ENCODE measurements around the gene CRB3.
A peak's percentile ranks its signal among the peaks of the same experiment; 100 is the strongest.
"Not testable (repeated sequence)": the region's sequence is repeated elsewhere in the genome, so short reads cannot be mapped to it uniquely, and the experiment has no call there.

The CRB3 gene

DNA sequence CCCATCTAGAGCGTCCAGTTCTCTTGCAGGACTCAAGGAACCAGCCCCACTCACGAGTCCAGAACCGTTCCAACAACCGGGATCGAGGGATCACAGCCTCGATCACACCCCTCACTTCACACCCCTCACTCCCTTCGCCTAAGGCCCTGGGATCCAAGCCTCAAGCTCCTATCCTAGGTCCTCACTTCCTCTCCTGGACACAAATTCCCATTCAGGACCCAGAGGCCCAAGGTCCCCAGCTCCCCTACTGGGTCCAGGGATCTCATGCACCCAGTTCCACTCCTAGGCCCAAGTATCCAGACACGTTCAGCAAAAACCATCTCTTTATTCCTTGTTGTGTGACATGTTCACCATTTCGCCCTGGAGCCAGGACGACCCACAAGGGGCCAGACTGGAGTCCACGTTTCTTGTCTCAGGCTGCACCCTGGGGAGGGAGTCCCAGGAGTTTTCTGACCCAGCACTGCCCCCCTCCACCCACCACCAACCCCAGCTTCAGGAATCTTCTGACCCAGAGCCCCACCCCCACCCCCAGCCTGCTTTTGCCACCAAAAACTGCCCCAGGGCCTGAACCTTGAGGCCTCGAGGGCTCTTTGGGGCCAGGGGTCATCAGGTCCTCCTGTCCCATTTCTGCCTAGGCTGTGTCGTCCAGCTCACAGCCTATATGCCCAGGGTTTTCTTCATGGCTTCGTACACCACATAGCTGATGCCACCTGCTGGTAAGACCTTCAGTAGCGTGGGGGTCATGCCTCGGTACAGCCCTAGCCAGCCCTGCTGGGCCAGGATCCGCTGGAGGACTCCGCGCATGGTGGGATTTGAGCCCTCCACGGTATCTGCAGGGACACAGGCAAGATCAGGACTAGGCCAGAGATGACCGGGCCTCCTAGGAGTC is 38.1 kb upstream of the CRB3 start:
- Mint-ChIP-seq H3K9me3 (no peaks in the 10 kb centered on the region), H3K36me3 (ENCODE audit: low read depth) (peaks cover 21% of the 10 kb centered on the region), H3K27ac (peak overlapping the region; percentile 90), H3K4me3 (peak overlapping the region; percentile 68), H3K4me1 (ENCODE audit: low read depth) (peaks cover 38% of the 10 kb centered on the region), H3K27me3 (no peaks in the 10 kb centered on the region)

DNA sequence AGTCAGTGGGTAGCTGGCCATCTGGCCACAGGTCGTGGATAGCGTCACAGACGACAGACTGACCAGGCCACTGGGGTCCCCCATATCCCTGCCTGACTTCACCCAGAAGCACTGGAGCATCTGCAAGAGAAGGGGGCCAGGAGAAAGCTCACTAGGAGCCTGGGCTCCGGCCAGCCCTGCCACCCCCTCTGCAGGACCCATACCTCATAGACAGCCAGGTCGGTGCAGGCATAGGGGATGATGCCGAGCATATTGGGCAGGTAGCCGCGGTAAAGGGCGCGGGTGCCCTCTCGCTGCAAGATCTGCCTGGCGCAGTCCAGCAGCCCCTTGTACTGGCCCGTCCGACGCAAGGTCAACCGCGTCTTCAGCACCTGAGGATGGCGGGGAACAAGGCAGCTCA is 36.9 kb upstream of the CRB3 start:
- H3K27me3 Mint-ChIP-seq, result no peaks in the 10 kb centered on the region
- H3K4me1 Mint-ChIP-seq (ENCODE audit: low read depth), result peaks cover 30% of the 10 kb centered on the region
- H3K36me3 Mint-ChIP-seq (ENCODE audit: low read depth), result peaks cover 11% of the 10 kb centered on the region
- no peak overlapping the region for H3K27ac Mint-ChIP-seq
- no peak overlapping the region for H3K4me3 Mint-ChIP-seq
- H3K9me3 Mint-ChIP-seq, result no peaks in the 10 kb centered on the region

DNA sequence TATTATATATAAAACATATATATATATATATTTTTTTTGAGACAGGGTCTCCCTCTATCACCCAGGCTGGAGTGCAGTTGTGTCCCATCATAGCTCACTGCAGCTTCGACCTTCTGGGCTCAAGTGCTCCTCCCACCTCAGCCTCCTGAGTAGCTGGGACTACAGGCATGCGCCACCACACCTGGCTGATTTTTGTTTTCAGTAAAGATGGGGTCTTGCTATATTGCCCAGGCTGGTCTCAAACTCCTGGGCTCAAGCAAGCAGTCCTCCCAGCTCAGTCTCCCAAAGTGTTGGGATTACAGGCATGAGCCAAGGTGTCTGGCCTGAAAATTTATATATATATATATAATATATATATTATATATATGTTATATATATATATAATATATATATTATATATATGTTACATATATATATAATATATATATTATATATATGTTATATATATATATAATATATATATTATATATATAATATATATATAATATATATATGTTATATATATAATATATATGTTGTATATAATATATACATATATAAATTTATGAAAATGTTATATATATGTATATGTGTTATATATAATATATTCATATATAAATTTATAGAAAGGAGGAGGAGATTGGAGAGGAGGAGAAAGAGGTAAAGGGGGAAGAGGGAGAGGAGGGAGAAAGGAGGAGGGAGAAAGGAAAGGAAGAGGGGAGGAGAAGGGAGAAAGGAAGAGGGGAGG is 35.2 kb upstream of the CRB3 start:
- not testable (repeated sequence) for H3K4me3 Mint-ChIP-seq; H3K36me3 Mint-ChIP-seq (ENCODE audit: low read depth)

DNA sequence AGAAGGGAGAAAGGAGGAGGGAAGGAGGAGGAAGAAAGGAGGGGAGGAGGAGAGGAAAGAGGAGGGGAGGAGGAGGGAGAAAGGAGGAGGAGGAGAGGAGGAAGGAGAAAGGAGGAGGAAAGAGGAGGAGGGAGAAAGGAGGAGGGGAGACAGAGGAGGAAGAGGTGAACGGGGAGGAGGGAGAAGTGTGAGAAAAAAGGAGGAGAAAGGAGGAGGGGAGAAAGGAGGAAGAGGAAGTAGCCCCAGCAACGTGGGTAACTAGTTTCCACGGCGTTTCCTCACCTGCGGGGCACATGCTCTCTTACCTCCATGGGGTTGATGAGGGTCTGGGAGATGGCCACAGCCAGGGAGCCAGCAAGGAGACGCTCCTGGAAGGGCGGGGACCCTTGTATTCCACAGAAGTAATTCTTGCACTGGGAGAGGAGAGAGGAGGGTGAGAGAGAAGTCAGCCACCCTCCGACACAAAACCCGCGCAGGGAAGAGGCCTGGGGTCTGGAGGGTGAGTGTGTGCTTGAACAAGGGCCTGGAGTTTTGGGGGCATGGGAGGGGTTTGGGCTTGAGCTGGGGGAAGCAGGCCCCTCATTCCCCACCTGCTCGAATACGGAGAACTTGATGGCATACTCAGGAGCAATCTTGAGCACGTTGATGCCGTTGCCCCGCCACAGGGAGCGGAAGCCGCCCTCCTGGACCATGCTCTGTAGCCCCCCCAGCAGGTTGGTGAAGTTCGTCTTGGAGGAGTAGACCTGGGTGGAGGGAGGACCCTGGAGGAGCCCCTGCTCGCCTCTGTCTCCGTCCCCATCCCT is 34.5 kb upstream of the CRB3 start:
- Mint-ChIP-seq H3K27ac (peak overlapping the region; percentile 52), H3K36me3 (ENCODE audit: low read depth) (no peaks in the 10 kb centered on the region), H3K4me1 (ENCODE audit: low read depth) (peaks cover 13% of the 10 kb centered on the region), H3K27me3 (no peaks in the 10 kb centered on the region), H3K4me3 (peak overlapping the region; percentile 71), H3K9me3 (no peaks in the 10 kb centered on the region)

More for the DNA sequence above, 35.2 kb upstream of the CRB3 start:
- H3K4me1 Mint-ChIP-seq (ENCODE audit: low read depth), result peaks cover 13% of the 10 kb centered on the region
- H3K27ac Mint-ChIP-seq, H3K27me3 Mint-ChIP-seq, H3K9me3 Mint-ChIP-seq: not testable (repeated sequence)

DNA sequence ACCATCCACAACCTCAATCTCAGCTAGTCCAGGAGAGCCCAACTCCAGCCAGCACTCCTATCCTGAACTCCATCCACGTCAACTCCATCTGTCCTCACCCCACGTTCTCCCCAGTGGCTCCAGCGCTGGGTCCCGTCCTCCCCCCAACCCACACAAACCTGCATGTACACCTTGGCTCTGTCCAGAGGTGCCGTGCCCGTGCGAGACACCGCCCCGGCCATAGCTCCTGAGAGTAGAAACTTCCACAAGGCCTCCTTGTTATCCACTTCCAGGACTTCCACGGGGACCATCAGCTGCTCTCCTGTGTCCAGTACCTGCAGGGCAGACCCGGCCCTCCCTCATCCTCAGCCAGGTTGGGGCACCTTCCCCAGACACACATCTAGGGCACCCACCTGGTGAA is 32.2 kb upstream of the CRB3 start:
- H3K9me3 Mint-ChIP-seq, result no peaks in the 10 kb centered on the region
- H3K4me1 Mint-ChIP-seq (ENCODE audit: low read depth), result peaks cover 3% of the 10 kb centered on the region

DNA sequence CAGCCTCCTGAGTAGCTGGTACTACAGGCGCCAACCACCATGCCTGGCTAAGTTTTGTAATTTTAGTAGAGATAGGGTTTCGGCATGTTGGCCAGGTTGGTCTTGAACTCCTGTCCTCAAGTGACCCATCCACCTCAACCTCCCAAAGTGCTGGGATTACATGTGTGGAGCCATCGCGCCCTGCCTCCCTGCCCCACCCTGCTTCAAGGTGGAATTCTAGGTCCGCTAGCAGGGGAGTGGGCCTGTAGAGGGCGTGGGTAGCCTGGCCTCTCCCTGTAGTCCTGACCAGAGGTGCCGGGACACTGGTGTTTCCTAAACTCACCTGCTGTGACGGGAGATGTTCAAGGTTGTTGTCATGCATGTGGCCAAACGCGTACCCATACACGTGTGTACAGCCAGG is 30.9 kb upstream of the CRB3 start:
- Mint-ChIP-seq H3K4me3 (no peak overlapping the region), H3K27ac (no peak overlapping the region), H3K36me3 (ENCODE audit: low read depth) (no peaks in the 10 kb centered on the region), H3K4me1 (ENCODE audit: low read depth) (peaks cover 3% of the 10 kb centered on the region), H3K9me3 (no peaks in the 10 kb centered on the region), H3K27me3 (no peaks in the 10 kb centered on the region)

More for the DNA sequence above, 32.2 kb upstream of the CRB3 start:
- no peaks in the 10 kb centered on the region for H3K27me3 Mint-ChIP-seq
- no peaks in the 10 kb centered on the region for H3K36me3 Mint-ChIP-seq (ENCODE audit: low read depth)
- H3K27ac Mint-ChIP-seq, result no peak overlapping the region
- H3K4me3 Mint-ChIP-seq, result no peak overlapping the region

DNA sequence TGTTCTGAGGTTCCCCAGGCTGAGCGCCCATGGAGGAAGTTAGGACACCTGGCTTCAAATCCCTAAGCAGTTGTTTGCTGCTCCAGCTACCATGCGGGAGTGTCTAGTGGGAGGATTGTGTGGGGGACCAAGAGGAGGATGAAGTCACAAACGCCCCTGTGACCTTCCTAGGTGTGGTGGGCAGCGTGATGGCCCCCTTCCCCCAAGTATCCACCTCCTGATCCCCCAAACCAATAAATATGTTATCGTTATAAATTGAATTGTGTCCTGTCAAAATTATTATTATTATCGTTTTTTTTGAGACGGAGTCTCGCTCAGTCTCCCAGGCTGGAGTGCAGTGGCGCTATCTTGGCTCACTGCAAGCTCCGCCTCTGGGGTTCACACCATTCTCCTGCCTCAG is 30.4 kb upstream of the CRB3 start, which contains the start of gene SLC25A41:
Gene SLC25A41 (minus strand): TSS at position 101 of the 400 bp plus-strand sequence. CDS start 70 bp downstream, at position 31.
- Mint-ChIP-seq H3K4me1 (ENCODE audit: low read depth) (peaks cover 3% of the 10 kb centered on the region), H3K9me3 (no peaks in the 10 kb centered on the region), H3K4me3 (no peak within 1 kb of the TSS), H3K36me3 (ENCODE audit: low read depth) (no peaks in the 10 kb centered on the region), H3K27me3 (no peaks in the 10 kb centered on the region), H3K27ac (no peak within 1 kb of the TSS)

DNA sequence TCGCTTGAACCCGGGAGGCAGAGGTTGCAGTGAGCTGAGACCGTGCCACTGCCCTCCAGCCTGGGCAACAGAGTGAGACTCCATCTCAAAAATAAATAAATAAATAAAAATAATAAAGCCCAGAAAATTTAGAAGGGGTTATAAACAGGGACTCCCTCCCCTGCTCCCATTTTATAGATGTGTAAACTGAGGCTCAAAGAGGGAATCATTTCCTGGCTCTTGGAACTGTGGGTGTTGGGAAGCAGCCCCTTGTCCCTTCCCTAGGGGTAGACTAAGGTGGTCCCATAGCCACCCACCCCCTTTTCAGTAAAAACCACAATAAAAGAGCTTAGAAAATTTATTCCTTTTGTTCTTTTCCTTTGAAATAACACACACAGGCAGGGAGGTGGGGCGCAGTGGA is 24.3 kb upstream of the CRB3 start:
- H3K36me3 Mint-ChIP-seq (ENCODE audit: low read depth), result no peaks in the 10 kb centered on the region
- no peak overlapping the region for H3K4me3 Mint-ChIP-seq
- no peak overlapping the region for H3K27ac Mint-ChIP-seq
- no peaks in the 10 kb centered on the region for H3K9me3 Mint-ChIP-seq
- H3K27me3 Mint-ChIP-seq, result no peaks in the 10 kb centered on the region
- no peaks in the 10 kb centered on the region for H3K4me1 Mint-ChIP-seq (ENCODE audit: low read depth)

DNA sequence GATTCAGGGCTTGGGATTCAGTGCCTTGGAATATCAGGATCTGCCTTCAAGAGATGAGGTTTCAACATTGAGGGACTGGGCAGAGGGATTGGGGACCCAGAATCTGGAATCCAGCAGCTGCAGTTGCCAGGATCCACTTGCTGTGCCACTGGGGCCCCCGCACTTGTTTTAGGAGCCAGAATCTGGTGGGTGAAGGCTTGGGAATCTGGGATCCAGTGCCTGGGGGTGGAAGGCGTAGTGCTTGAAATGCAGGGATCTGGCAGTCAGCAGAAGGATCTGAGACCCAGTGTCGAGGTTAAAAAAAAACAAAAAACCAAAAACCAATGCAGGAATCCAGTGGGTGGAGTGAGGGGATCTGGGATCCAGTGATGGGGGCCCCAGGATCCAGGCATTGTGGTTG is 23.2 kb upstream of the CRB3 start:
- H3K4me1 Mint-ChIP-seq (ENCODE audit: low read depth), result no peaks in the 10 kb centered on the region
- H3K4me3 Mint-ChIP-seq, result no peak overlapping the region
- H3K36me3 Mint-ChIP-seq (ENCODE audit: low read depth), result no peaks in the 10 kb centered on the region
- H3K27ac Mint-ChIP-seq, result no peak overlapping the region
- no peaks in the 10 kb centered on the region for H3K27me3 Mint-ChIP-seq
- H3K9me3 Mint-ChIP-seq, result no peaks in the 10 kb centered on the region

DNA sequence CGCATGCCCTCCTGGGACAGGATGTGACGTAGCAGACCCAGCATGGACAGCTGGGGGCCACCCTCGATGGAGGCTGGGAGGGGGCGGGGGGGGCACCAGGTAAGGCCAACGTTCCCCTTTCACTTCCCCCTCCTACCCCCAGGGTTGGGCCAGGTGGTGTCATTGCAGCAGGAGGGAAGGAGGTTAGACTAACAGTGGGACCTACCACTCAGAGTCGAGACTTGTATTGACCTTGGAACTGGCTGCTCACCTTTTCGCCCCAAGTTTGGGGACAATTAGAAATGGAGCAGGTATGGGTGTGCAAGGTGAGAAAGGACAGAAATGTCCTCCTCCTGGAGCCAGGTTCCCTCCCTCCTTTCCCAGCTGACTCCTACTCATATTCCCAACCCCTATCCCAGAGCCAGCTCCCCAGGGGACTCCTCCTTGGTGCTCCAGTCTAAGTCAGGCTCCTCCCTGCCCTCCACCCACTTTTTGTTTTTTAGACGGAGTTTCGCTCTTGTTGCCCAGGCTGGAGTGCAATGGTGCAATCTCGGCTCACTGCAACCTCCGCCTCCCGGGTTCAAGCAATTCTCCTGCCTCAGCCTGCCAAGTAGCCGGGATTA is 21.9 kb upstream of the CRB3 start:
- Mint-ChIP-seq H3K4me3 (no peak overlapping the region), H3K27ac (no peak overlapping the region), H3K4me1 (ENCODE audit: low read depth) (no peaks in the 10 kb centered on the region), H3K9me3 (no peaks in the 10 kb centered on the region), H3K36me3 (ENCODE audit: low read depth) (no peaks in the 10 kb centered on the region), H3K27me3 (no peaks in the 10 kb centered on the region)

DNA sequence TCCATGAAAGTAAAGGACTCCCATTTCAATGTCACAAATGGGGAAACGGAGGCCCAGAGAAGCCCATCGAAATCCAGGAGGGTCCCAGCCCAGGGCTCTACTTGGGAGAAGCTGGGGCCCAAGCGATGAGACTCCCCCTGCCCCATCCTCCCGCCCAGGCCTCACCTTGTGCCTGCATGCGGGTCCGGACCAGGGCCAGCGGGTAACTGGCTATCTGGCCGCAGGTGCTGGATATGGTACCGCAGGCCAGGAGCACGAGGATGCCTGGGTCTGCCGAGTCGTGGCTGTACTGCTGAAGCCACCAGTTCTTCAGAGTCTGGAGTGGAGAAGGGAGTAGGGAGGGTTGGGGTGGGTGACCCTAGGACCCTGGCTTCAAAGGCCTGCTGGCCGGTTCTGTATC is 20.1 kb upstream of the CRB3 start:
- Mint-ChIP-seq H3K9me3 (no peaks in the 10 kb centered on the region), H3K36me3 (ENCODE audit: low read depth) (no peaks in the 10 kb centered on the region), H3K27me3 (no peaks in the 10 kb centered on the region), H3K27ac (no peak overlapping the region), H3K4me1 (ENCODE audit: low read depth) (no peaks in the 10 kb centered on the region), H3K4me3 (no peak overlapping the region)

DNA sequence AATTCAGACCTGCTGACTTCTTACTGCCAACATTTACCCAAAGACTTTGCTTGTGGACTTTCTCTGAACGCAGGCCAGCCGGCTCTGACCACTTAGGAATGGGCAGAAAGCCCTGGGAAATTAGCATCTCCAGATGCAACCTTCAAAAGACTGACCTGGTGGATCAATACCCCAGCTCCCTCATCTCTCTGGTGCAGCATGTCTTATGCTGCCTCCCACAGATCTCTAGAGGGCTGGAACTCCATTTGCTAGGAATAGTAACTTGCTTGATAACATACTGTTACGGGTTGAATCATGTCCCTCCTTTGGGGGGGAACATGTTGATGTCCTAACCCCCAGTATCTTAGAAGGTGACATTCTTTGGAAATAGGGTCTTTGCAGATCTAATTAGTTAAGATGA is 17.6 kb upstream of the CRB3 start:
- peaks cover 4% of the 10 kb centered on the region for H3K36me3 Mint-ChIP-seq (ENCODE audit: low read depth)
- H3K9me3 Mint-ChIP-seq, result no peaks in the 10 kb centered on the region
- H3K4me3 Mint-ChIP-seq, result no peak overlapping the region
- no peaks in the 10 kb centered on the region for H3K27me3 Mint-ChIP-seq
- H3K27ac Mint-ChIP-seq, result no peak overlapping the region
- no peaks in the 10 kb centered on the region for H3K4me1 Mint-ChIP-seq (ENCODE audit: low read depth)

DNA sequence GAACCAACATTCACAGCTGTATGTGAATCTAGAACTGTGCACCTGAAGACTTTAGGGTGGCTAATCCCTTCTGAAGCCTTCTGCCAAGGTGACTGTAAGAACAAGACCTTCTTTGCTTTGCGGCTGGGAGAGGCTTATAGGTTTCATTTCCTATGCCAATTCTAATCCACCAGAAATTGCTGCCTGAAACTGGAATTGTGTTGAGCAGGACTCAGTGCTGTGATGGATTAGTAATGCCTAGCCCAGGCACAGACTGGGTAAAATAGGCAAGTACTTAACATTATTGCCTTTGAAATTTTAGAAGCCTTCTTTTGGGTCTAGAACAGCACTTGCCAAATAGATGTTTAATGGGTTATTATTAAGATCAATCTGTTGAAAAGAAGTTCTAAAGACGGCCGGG is 16.0 kb upstream of the CRB3 start:
- no peaks in the 10 kb centered on the region for H3K27me3 Mint-ChIP-seq
- H3K9me3 Mint-ChIP-seq, result no peaks in the 10 kb centered on the region
- H3K4me3 Mint-ChIP-seq, result no peak overlapping the region
- no peaks in the 10 kb centered on the region for H3K4me1 Mint-ChIP-seq (ENCODE audit: low read depth)
- H3K36me3 Mint-ChIP-seq (ENCODE audit: low read depth), result peaks cover 4% of the 10 kb centered on the region
- no peak overlapping the region for H3K27ac Mint-ChIP-seq

DNA sequence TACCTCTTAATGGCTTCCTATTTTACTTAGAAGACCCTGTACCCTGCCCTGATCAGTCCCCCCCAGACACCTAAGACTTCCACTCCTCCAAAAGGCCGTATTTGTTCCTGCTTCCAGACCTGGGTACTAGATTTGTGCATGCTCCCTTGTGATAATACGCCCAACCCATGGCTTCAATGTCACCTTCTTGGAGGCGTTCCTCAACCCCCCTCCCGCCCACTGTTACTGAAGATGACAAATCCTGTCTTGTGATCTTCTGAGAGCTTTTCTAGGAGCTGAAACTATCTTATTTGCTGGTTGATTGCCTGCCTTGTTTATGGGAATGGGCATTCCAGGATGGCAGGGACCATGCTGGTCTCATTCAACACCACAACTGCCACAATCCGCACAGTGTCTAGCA is 13.9 kb upstream of the CRB3 start:
- peaks cover 20% of the 10 kb centered on the region for H3K36me3 Mint-ChIP-seq (ENCODE audit: low read depth)
- H3K4me3 Mint-ChIP-seq, result no peak overlapping the region
- H3K4me1 Mint-ChIP-seq (ENCODE audit: low read depth), result no peaks in the 10 kb centered on the region
- no peaks in the 10 kb centered on the region for H3K27me3 Mint-ChIP-seq
- no peak overlapping the region for H3K27ac Mint-ChIP-seq
- peaks cover 4% of the 10 kb centered on the region for H3K9me3 Mint-ChIP-seq
